ENCODE data around the gene CENPO. TPM values are rescaled to one million over a fixed set of nuclear protein-coding genes. Genes with fewer than 3 reads are reported as not detected.
A peak's percentile ranks its signal among the peaks of the same experiment; 100 is the strongest.

CENPO gene
- total RNA-seq, 1 experiment from 2014 or later: 33.0 TPM

DNA sequence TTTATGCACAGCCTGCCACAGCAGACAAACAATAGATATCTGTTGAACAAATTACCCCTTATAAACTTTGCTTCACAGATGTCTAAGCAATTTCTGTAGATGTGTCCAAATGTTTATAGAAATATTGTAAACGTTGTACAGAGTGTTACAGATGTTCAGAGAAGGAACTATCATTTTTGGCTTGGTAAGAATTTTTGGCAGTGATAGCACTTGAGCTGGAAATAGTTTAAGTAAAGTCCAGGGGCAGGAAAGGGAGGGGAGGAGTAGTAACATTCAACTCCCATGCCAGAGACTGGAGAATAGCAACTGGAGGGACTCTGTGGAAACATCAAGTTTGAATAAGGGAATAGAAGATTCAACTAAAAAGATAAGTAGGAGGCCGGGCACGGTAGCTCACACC is 4.4 kb upstream of the CENPO start:
- H3K27me3 ChIP-seq (ENCODE audit: insufficient read depth, low read depth): no peaks in the 10 kb centered on the region
- no peaks in the 10 kb centered on the region for H3K9me3 ChIP-seq (ENCODE audit: insufficient read depth, low read depth)
- peaks cover 14% of the 10 kb centered on the region for H3K4me1 ChIP-seq (replicated peaks; ENCODE audit: insufficient read depth)
- CTCF ChIA-PET: no interaction called here
- H3F3A ChIP-seq (ENCODE audit: insufficient read depth, low read depth): peaks cover 14% of the 10 kb centered on the region; the same call in 1 of the 2 replicates
- H3K4me2 ChIP-seq: no peak overlapping the region
- POLR2A ChIA-PET (ENCODE audit: unreplicated experiment): no interaction called here
- BruUV-seq (replicated peaks): no TSS peak
- peaks cover 5% of the 10 kb centered on the region for H3K79me2 ChIP-seq (ENCODE audit: low read depth)
- H3K36me3 ChIP-seq (ENCODE audit: low read depth): no peaks in the 10 kb centered on the region
- no peaks in the 10 kb centered on the region for H3K9me2 ChIP-seq (ENCODE audit: insufficient read depth)
- intact Hi-C loops (cut with micrococcal nuclease; ENCODE audit: unreplicated experiment): no loop called here
- no peak overlapping the region for H3K4me3 ChIP-seq
- H4K20me1 ChIP-seq (ENCODE audit: insufficient read depth): no peaks in the 10 kb centered on the region
- no peak overlapping the region for H3K27ac ChIP-seq
- no peak for TF ChIP-seq EZH2 (IDR thresholded peaks at IDR 0.05; ENCODE audit: low read depth)
- TF ChIP-seq, protein P1, sequence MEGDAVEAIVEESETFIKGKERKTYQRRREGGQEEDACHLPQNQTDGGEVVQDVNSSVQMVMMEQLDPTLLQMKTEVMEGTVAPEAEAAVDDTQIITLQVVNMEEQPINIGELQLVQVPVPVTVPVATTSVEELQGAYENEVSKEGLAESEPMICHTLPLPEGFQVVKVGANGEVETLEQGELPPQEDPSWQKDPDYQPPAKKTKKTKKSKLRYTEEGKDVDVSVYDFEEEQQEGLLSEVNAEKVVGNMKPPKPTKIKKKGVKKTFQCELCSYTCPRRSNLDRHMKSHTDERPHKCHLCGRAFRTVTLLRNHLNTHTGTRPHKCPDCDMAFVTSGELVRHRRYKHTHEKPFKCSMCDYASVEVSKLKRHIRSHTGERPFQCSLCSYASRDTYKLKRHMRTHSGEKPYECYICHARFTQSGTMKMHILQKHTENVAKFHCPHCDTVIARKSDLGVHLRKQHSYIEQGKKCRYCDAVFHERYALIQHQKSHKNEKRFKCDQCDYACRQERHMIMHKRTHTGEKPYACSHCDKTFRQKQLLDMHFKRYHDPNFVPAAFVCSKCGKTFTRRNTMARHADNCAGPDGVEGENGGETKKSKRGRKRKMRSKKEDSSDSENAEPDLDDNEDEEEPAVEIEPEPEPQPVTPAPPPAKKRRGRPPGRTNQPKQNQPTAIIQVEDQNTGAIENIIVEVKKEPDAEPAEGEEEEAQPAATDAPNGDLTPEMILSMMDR (conservative IDR thresholded peaks at IDR 0.05): no peak
- H2AFZ ChIP-seq: no peak overlapping the region
- no peak for DNase-seq

GRCh38 chr2:24791452-24791851 is 1.8 kb upstream of the CENPO start:
- Histone ChIP-seq H3K79me2 (ENCODE audit: low read depth) (peaks cover 31% of the 10 kb centered on the region), H3K4me1 (replicated peaks; ENCODE audit: insufficient read depth) (peaks cover 31% of the 10 kb centered on the region), H3K9me3 (ENCODE audit: insufficient read depth, low read depth) (no peaks in the 10 kb centered on the region), H3K4me3 (peak overlapping the region; percentile 71; the same call in 1 of the 2 replicates), H3K27ac (no peak overlapping the region), H3K9me2 (ENCODE audit: insufficient read depth) (no peaks in the 10 kb centered on the region), H3K4me2 (peak overlapping the region; percentile 78), H3K27me3 (ENCODE audit: insufficient read depth, low read depth) (no peaks in the 10 kb centered on the region), H2AFZ (no peak overlapping the region), H3K36me3 (ENCODE audit: low read depth) (no peaks in the 10 kb centered on the region), H3F3A (ENCODE audit: insufficient read depth, low read depth) (peaks cover 14% of the 10 kb centered on the region; the same call in 1 of the 2 replicates), H4K20me1 (ENCODE audit: insufficient read depth) (no peaks in the 10 kb centered on the region)
- POLR2A ChIA-PET (ENCODE audit: unreplicated experiment): interaction anchor here (0.9 kb wide), 1 partner anchor 34 kb away, joined by 8 read pairs; no protein-coding TSS in a partner anchor
- DNase-seq: no peak
- no peak for TF ChIP-seq EZH2 (IDR thresholded peaks at IDR 0.05; ENCODE audit: low read depth)
- TF ChIP-seq, protein P1 (conservative IDR thresholded peaks at IDR 0.05): no peak
- BruUV-seq (replicated peaks): no TSS peak
- intact Hi-C loops (cut with micrococcal nuclease; ENCODE audit: unreplicated experiment): loop anchor here (5.0 to 10.0 kb wide), 3 partner anchors 177 to 709 kb away; partner anchors contain the start of genes DNAJC27 and TP53I3
- CTCF ChIA-PET: interaction anchor here (0.7 kb wide), 2 partner anchors 128 to 209 kb away, joined by 4 to 5 read pairs; partner anchors contain the start of gene ADCY3

- Histone ChIP-seq H3K27ac (peak overlapping the region; percentile 89), H3K27me3 (ENCODE audit: insufficient read depth, low read depth) (no peaks in the 10 kb centered on the region), H3F3A (ENCODE audit: insufficient read depth, low read depth) (peaks cover 14% of the 10 kb centered on the region; the same call in 1 of the 2 replicates), H3K9me3 (ENCODE audit: insufficient read depth, low read depth) (no peaks in the 10 kb centered on the region), H3K4me2 (peak overlapping the region; percentile 78), H4K20me1 (ENCODE audit: insufficient read depth) (no peaks in the 10 kb centered on the region), H3K9me2 (ENCODE audit: insufficient read depth) (no peaks in the 10 kb centered on the region), H2AFZ (peak overlapping the region; percentile 88), H3K4me1 (replicated peaks; ENCODE audit: insufficient read depth) (peaks cover 31% of the 10 kb centered on the region), H3K36me3 (ENCODE audit: low read depth) (no peaks in the 10 kb centered on the region), H3K79me2 (ENCODE audit: low read depth) (peaks cover 40% of the 10 kb centered on the region), H3K4me3 (peak overlapping the region; percentile 71)
- no peak for TF ChIP-seq EZH2 (IDR thresholded peaks at IDR 0.05; ENCODE audit: low read depth)
- TF ChIP-seq, protein P1 (conservative IDR thresholded peaks at IDR 0.05): no peak; the same call in 1 of the 2 replicates
- intact Hi-C loops (cut with micrococcal nuclease; ENCODE audit: unreplicated experiment): loop anchor here (5.0 to 10.0 kb wide), 3 partner anchors 178 to 710 kb away; partner anchors contain the start of genes DNAJC27 and TP53I3
- ChIA-PET CTCF (interaction anchor here (0.6 to 1.4 kb wide), 3 partner anchors 10 to 178 kb away, joined by 3 to 8 read pairs (median 5); no protein-coding TSS in a partner anchor), POLR2A (ENCODE audit: unreplicated experiment) (interaction anchor here (0.6 to 0.7 kb wide), 4 partner anchors 338 to 889 kb away, joined by 3 to 6 read pairs (median 4); no protein-coding TSS in a partner anchor)
- TSS peak; percentile 82 for BruUV-seq (replicated peaks)
- DNase-seq: no peak
Observed at GRCh38 chr2:24792542-24792873, 717 bp upstream of the CENPO start.
